Testis (tissue), 3 donors: ENCODE results near the gene CACNA1E. TPM values are rescaled to one million over a fixed set of nuclear protein-coding genes. Genes with fewer than 3 reads are reported as not detected.
"Not testable (repeated sequence)": the region's sequence is repeated elsewhere in the genome, so short reads cannot be mapped to it uniquely, and the experiment has no call there.

Experiments used
- DNase-seq: peaks from one replicate; pipeline ENCODE4 v3.0.0-alpha.2; 2019
- H3K27ac ChIP-seq, 2 donors: fragments of 200-600 bp; sonication (generic); one replicate each; pipeline ENCODE4 v1.5.1; 2019
- H3K27me3 ChIP-seq: fragments of 200-600 bp; sonication (generic); one replicate; pipeline ENCODE4 v1.5.1; 2019
- H3K36me3 ChIP-seq: fragments of 200-600 bp; sonication (generic); one replicate; pipeline ENCODE4 v1.5.1; 2017; ENCODE audit warnings: low read depth; ENCODE audit errors: missing control alignments
- H3K4me1 ChIP-seq: fragments of 200-600 bp; sonication (generic); one replicate; pipeline ENCODE4 v1.5.1; 2019
- H3K4me3 ChIP-seq, 2 donors: fragments of 200-600 bp; sonication (generic); one replicate each; pipeline ENCODE4 v1.5.1; 2017 to 2019
- H3K9me3 ChIP-seq: fragments of 200-600 bp; sonication (generic); one replicate; pipeline ENCODE4 v1.5.1; 2017
- POLR2A ChIP-seq: fragments of 450-650 bp; IDR thresholded peaks from one replicate; pipeline ENCODE4 v1.6.1; 2017; ENCODE audit warnings: antibody characterized with exemption, mild to moderate bottlenecking, moderate library complexity
- WGBS, 2 donors: methylation state at CpG; one replicate each; pipeline ENCODE4 v1.1.5; 2018; 5-methylcytosine and 5-hydroxymethylcytosine counted together
- intact Hi-C: fragments of 100-400 bp; cut with DNase I; formaldehyde crosslinking; loops from one replicate; pipeline ENCODE4 v1.15.1; 2023; ENCODE audit warnings: low total_unique reads
- polyA plus RNA-seq: library from polyadenylated mRNA; stranded (reverse); fragments of 350-450 nt; fragmentation: Illumina TruSeq; extraction: RNeasy Lipid Tissue Mini Kit (QIAGEN cat#74804); gene quantifications from one replicate; pipeline ENCODE4 v1.2.3, GENCODE V29; 2014; ENCODE audit warnings: low read depth, low replicate concordance; ENCODE audit not compliant: insufficient read depth
- total RNA-seq, 2 donors: library from RNA; depleted of rRNA; stranded (reverse); fragments of >200 nt; gene quantifications; one replicate each; pipeline ENCODE4 v1.2.3, GENCODE V29; 2016
- TF ChIP-seq, protein P1 (sequence below), 3 experiments: fragments of 450-650 bp in 2 of 3; fragments of 200-600 bp in 1 of 3; sonication (generic) in 1 of 3; IDR thresholded peaks; one replicate each; pipeline ENCODE4 v1.5.1; 2016 to 2019; ENCODE audit warnings: antibody characterized with exemption in 3 of 3, mild to moderate bottlenecking in 2 of 3, moderate library complexity in 1 of 3

CACNA1E gene
- total and polyA plus RNA-seq, 3 donors from 2014 or later: 2.4 to 12.6 (median 9.1) TPM

- Histone ChIP-seq H3K4me3 (no peak overlapping the region), H3K27ac (no peak overlapping the region), H3K4me1 (no peaks in the 10 kb centered on the region), H3K9me3 (no peaks in the 10 kb centered on the region), H3K36me3 (no peaks in the 10 kb centered on the region), H3K27me3 (no peaks in the 10 kb centered on the region)
- TF ChIP-seq, protein P1, sequence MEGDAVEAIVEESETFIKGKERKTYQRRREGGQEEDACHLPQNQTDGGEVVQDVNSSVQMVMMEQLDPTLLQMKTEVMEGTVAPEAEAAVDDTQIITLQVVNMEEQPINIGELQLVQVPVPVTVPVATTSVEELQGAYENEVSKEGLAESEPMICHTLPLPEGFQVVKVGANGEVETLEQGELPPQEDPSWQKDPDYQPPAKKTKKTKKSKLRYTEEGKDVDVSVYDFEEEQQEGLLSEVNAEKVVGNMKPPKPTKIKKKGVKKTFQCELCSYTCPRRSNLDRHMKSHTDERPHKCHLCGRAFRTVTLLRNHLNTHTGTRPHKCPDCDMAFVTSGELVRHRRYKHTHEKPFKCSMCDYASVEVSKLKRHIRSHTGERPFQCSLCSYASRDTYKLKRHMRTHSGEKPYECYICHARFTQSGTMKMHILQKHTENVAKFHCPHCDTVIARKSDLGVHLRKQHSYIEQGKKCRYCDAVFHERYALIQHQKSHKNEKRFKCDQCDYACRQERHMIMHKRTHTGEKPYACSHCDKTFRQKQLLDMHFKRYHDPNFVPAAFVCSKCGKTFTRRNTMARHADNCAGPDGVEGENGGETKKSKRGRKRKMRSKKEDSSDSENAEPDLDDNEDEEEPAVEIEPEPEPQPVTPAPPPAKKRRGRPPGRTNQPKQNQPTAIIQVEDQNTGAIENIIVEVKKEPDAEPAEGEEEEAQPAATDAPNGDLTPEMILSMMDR (IDR thresholded peaks at IDR 0.05): no peak
- no peak for TF ChIP-seq POLR2A
- intact Hi-C loops: no loop called here
- no peak for DNase-seq
These were observed 333.8 kb downstream of the CACNA1E start for GRCh38 chr1:181817091-181817490.

DNA sequence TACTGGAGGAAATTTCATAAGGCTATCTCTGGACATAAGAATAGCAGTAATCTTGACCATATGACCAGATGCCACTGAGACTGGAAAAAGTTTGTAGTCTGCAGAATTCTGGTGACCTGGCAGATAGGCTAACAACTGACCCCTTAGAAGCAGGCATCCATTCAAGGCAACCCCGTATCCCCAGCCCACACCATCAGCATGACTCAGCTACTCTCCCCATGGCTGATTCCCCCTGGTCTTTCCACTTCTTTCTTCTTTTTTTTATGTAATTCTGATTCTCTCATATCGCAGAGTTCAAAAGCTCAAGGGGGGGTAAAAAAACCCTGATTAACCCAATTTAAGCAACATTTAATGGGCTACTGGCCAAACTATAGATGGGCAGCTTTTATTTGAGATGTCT is 335.1 kb downstream of the CACNA1E start:
- intact Hi-C loops: no loop called here
- Histone ChIP-seq H3K4me1 (no peaks in the 10 kb centered on the region), H3K27ac (no peak overlapping the region), H3K9me3 (no peaks in the 10 kb centered on the region), H3K36me3 (no peaks in the 10 kb centered on the region), H3K27me3 (no peaks in the 10 kb centered on the region), H3K4me3 (no peak overlapping the region)
- TF ChIP-seq POLR2A: no peak
- TF ChIP-seq, protein P1 (IDR thresholded peaks at IDR 0.05): no peak
- DNase-seq: no peak
- 84% methylated on average over 2 of the region's 2 CpGs for WGBS, 2 donors

- Histone ChIP-seq H3K27me3 (no peaks in the 10 kb centered on the region), H3K36me3 (no peaks in the 10 kb centered on the region), H3K4me3 (no peak overlapping the region), H3K9me3 (no peaks in the 10 kb centered on the region), H3K4me1 (no peaks in the 10 kb centered on the region), H3K27ac (no peak overlapping the region)
- intact Hi-C loops: no loop called here
- DNase-seq: no peak
- no peak for TF ChIP-seq POLR2A
- TF ChIP-seq, protein P1 (IDR thresholded peaks at IDR 0.05): no peak
- 73 to 77% methylated on average over 1 of the region's 1 CpG for WGBS, 2 donors
These were observed 335.6 kb downstream of the CACNA1E start for GRCh38 chr1:181818943-181819342.

DNA sequence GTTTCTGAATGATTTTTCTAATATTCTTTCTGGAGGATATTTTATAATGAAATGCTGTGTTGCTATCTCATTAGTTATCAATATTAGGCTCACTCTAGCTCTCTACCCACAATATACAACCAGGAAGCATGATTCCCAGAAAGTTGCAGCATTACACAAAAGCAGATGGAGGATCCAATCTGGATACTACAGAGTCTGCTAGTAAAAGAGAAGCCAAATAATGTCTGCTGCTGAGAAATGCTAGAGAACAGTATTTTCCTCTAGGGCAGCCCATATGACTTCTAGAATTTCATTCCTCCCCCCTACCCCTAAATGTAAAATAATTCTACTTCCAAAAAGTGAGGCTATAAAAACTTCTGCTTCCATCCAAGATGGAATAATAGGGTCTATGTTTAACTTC is 338.4 kb downstream of the CACNA1E start:
- TF ChIP-seq, protein P1 (IDR thresholded peaks at IDR 0.05): no peak
- TF ChIP-seq POLR2A: no peak

GRCh38 chr1:181832173-181832880 is 349.0 kb downstream of the CACNA1E start:
- 95% methylated on average over 19 to 22 of the region's 28 CpGs for WGBS, 2 donors
- H3K36me3 ChIP-seq, H3K4me3 ChIP-seq: not testable (repeated sequence)

More for the DNA sequence above, 338.4 kb downstream of the CACNA1E start:
- no peak for DNase-seq
- H3K4me1 ChIP-seq: no peaks in the 10 kb centered on the region
- intact Hi-C loops: no loop called here
- no peaks in the 10 kb centered on the region for H3K9me3 ChIP-seq
- no peak overlapping the region for H3K4me3 ChIP-seq
- H3K27me3 ChIP-seq: no peaks in the 10 kb centered on the region
- H3K27ac ChIP-seq: no peak overlapping the region
- H3K36me3 ChIP-seq: no peaks in the 10 kb centered on the region

More at GRCh38 chr1:181832173-181832880, 349.0 kb downstream of the CACNA1E start:
- H3K27ac ChIP-seq, intact Hi-C loops, H3K27me3 ChIP-seq, DNase-seq, H3K9me3 ChIP-seq, H3K4me1 ChIP-seq: not testable (repeated sequence)
